Psoas muscle (tissue), 8 donors: Measurements from ENCODE around the gene SERTM2. TPM values are rescaled to one million over a fixed set of nuclear protein-coding genes. Genes with fewer than 3 reads are reported as not detected.

Source experiments
- ATAC-seq, 4 donors: fragments of 200-7000 bp; cut with Tn5 transposase; one replicate each; pipeline ENCODE4 v1.9.1; 2020; ENCODE audit warnings: moderate library complexity in 3 of 4, mild to moderate bottlenecking in 2 of 4
- DNase-seq, 2 donors: peaks; one replicate each; pipeline ENCODE4 v3.0.0-alpha.2; 2020
- H3K27ac ChIP-seq: fragments of 200-600 bp; one replicate; pipeline ENCODE4 v1.8.0; 2022
- H3K27me3 ChIP-seq, 3 donors: fragments of 200-600 bp in 1 of 3; one replicate each; pipeline versions ENCODE4 v1.6.1 to v1.8.0; 2013 to 2022; ENCODE audit warnings: low read length in 2 of 3, mild to moderate bottlenecking in 2 of 3, moderate library complexity in 1 of 3; ENCODE audit not compliant: insufficient read depth in 3 of 3
- H3K36me3 ChIP-seq, 2 donors: fragments of 200-600 bp in 1 of 2; one replicate each; pipeline versions ENCODE4 v1.6.1 to v1.8.0; 2013 to 2022; ENCODE audit warnings: low read depth in 1 of 2, mild to moderate bottlenecking in 1 of 2, moderate library complexity in 1 of 2; ENCODE audit not compliant: insufficient read depth in 1 of 2
- H3K4me1 ChIP-seq: fragments of 200-600 bp; one replicate; pipeline ENCODE4 v1.8.0; 2022
- H3K4me3 ChIP-seq: fragments of 200-600 bp; one replicate; pipeline ENCODE4 v1.8.0; 2022; ENCODE audit warnings: mild to moderate bottlenecking
- H3K9me3 ChIP-seq: fragments of 200-600 bp; one replicate; pipeline ENCODE4 v1.8.0; 2022
- CTCF ChIP-seq: fragments of 200-600 bp; IDR thresholded peaks from one replicate; pipeline ENCODE4 v1.8.0; 2022; ENCODE audit warnings: antibody characterized with exemption
- WGBS, 3 donors: extraction: QIAGEN DNeasy Blood & Tissue Kit; methylation state at CpG; one replicate each; pipeline versions ENCODE4 v1.1.6 to v1.1.7; 2013; 5-methylcytosine and 5-hydroxymethylcytosine counted together
- intact Hi-C, 2 donors: fragments of 100-400 bp; cut with DNase I; formaldehyde crosslinking; loops; one replicate each; pipeline versions ENCODE4 v1.11.0 to v1.14.2; 2022
- polyA plus RNA-seq, 3 donors: library from polyadenylated mRNA; stranded (reverse); fragments of 200-250 nt; gene quantifications; one replicate each; pipeline ENCODE4 v1.2.3, GENCODE V29; 2013
- total RNA-seq, 4 donors: library from RNA; stranded (reverse); fragmentation: NEBNext Ultra II Directional in 2 of 4; extraction: Animal tissue kit (Norgen Biotek cat#: 25700) in 2 of 4; gene quantifications; one replicate each; pipeline versions ENCODE4 v1.2.1 to v1.2.4, GENCODE V29; 2021 to 2023
- donor health status: healthy with polysubstance abuse.
- donor health status: DM: no; HTN: no; CAD: no; lungs with moderate emphysema.
- donor health status: Bipolar disorder and iron deficiency.
- donor health status: healthy.
- donor health status: DM: yes; HTN: yes; CAD: no.
- donor health status: DM: no; HTN: no; CAD: no.
- donor health status: DM: no; HTN: no; CAD: no.
- donor health status: DM: yes; HTN: yes; CAD: no.

SERTM2 gene
- total and polyA plus RNA-seq, 7 donors = 0.05 to 0.10 TPM; not detected in 5

- no peak overlapping the region for H3K4me3 ChIP-seq
- no peak for ATAC-seq
- H3K36me3 ChIP-seq = no peaks in the 10 kb centered on the region
- peaks cover 0 to 9% (median 0%) of the 10 kb centered on the region in 3 donors for H3K27me3 ChIP-seq
- no peaks in the 10 kb centered on the region for H3K9me3 ChIP-seq
- DNase-seq = no peak
- 72 to 83% (median 72%) methylated on average over 3 of the region's 3 CpGs for WGBS, 3 donors
- H3K4me1 ChIP-seq = no peaks in the 10 kb centered on the region
- H3K27ac ChIP-seq = no peak overlapping the region
- no peak for TF ChIP-seq CTCF
- intact Hi-C loops = no loop called here
Observed at GRCh38 chrX:111498538-111499103, 12.8 kb upstream of the SERTM2 start.

- no peaks in the 10 kb centered on the region for H3K36me3 ChIP-seq
- ATAC-seq (no peak), DNase-seq (no peak)
- no peak overlapping the region for H3K27ac ChIP-seq
- no peaks in the 10 kb centered on the region for H3K4me1 ChIP-seq
- H3K27me3 ChIP-seq = peaks cover 0 to 17% (median 0%) of the 10 kb centered on the region in 3 donors
- no peaks in the 10 kb centered on the region for H3K9me3 ChIP-seq
- TF ChIP-seq CTCF = no peak
- no peak overlapping the region for H3K4me3 ChIP-seq
- WGBS, 3 donors = 25 to 28% (median 28%) methylated on average over 2 of the region's 2 CpGs
- intact Hi-C loops = no loop called here
Observed at GRCh38 chrX:111503485-111503993, 7.9 kb upstream of the SERTM2 start.

- 56 to 77% (median 67%) methylated on average over 6 of the region's 6 CpGs for WGBS, 3 donors
- Histone ChIP-seq H3K27me3 (peaks cover 0 to 22% (median 0%) of the 10 kb centered on the region in 3 donors), H3K9me3 (no peaks in the 10 kb centered on the region), H3K4me1 (no peaks in the 10 kb centered on the region), H3K27ac (no peak overlapping the region), H3K36me3 (no peaks in the 10 kb centered on the region), H3K4me3 (no peak overlapping the region)
- intact Hi-C loops = no loop called here
- TF ChIP-seq CTCF = no peak
- ATAC-seq (no peak), DNase-seq (no peak)
Observed at GRCh38 chrX:111504941-111505340, 6.5 kb upstream of the SERTM2 start.

GRCh38 chrX:111505783-111506182 is 5.7 kb upstream of the SERTM2 start:
- DNase-seq = no peak
- no peak for ATAC-seq
- no peak overlapping the region for H3K27ac ChIP-seq
- no peak overlapping the region for H3K4me3 ChIP-seq
- H3K27me3 ChIP-seq = peaks cover 0 to 26% (median 0%) of the 10 kb centered on the region in 3 donors
- H3K4me1 ChIP-seq = no peaks in the 10 kb centered on the region
- 80 to 100% (median 91%) methylated on average over 2 of the region's 2 CpGs for WGBS, 3 donors
- no peaks in the 10 kb centered on the region for H3K9me3 ChIP-seq
- intact Hi-C loops = no loop called here
- TF ChIP-seq CTCF = no peak
- no peaks in the 10 kb centered on the region for H3K36me3 ChIP-seq

GRCh38 chrX:111506826-111507225 is 4.6 kb upstream of the SERTM2 start:
- ATAC-seq (no peak), DNase-seq (no peak)
- intact Hi-C loops = no loop called here
- no peaks in the 10 kb centered on the region for H3K4me1 ChIP-seq
- WGBS, 3 donors = 82 to 96% (median 86%) methylated on average over 1 of the region's 1 CpG
- no peak for TF ChIP-seq CTCF
- H3K9me3 ChIP-seq = no peaks in the 10 kb centered on the region
- no peaks in the 10 kb centered on the region for H3K36me3 ChIP-seq
- peaks cover 0 to 27% (median 0%) of the 10 kb centered on the region in 3 donors for H3K27me3 ChIP-seq
- H3K4me3 ChIP-seq = no peak overlapping the region
- H3K27ac ChIP-seq = no peak overlapping the region
